ENCODE data around the gene NETO2.
"Not testable (repeated sequence)": the region's sequence is repeated elsewhere in the genome, so short reads cannot be mapped to it uniquely, and the experiment has no call there.

NETO2 gene

GRCh38 chr16:47156680-47157215 lies 13.0 kb upstream of the NETO2 start:
- H3K27ac ChIP-seq (ENCODE audit: insufficient read depth, low read length, poor library complexity, severe bottlenecking) = no peak overlapping the region
- no peak overlapping the region for H3K4me3 ChIP-seq (ENCODE audit: insufficient read depth, low read depth, low read length, poor library complexity, severe bottlenecking)
- no peaks in the 10 kb centered on the region for H3K4me1 ChIP-seq (ENCODE audit: control insufficient read depth, insufficient read depth, low read length, poor library complexity, severe bottlenecking)
- no peak for DNase-seq
- H3K27me3 ChIP-seq (replicated peaks; ENCODE audit: control insufficient read depth, insufficient read depth, low read length, poor library complexity, severe bottlenecking) = no peaks in the 10 kb centered on the region
- H3K36me3 ChIP-seq (ENCODE audit: control insufficient read depth, insufficient read depth, low read length) = peaks cover 16% of the 10 kb centered on the region
- no peaks in the 10 kb centered on the region for H3K9me3 ChIP-seq (ENCODE audit: control insufficient read depth, low read length)

- H3K36me3 ChIP-seq (ENCODE audit: control insufficient read depth, insufficient read depth, low read length) = peaks cover 12% of the 10 kb centered on the region
- H3K4me3 ChIP-seq (ENCODE audit: insufficient read depth, low read depth, low read length, poor library complexity, severe bottlenecking); DNase-seq; H3K27ac ChIP-seq (ENCODE audit: insufficient read depth, low read length, poor library complexity, severe bottlenecking); H3K9me3 ChIP-seq (ENCODE audit: control insufficient read depth, low read length); H3K4me1 ChIP-seq (ENCODE audit: control insufficient read depth, insufficient read depth, low read length, poor library complexity, severe bottlenecking); H3K27me3 ChIP-seq (replicated peaks; ENCODE audit: control insufficient read depth, insufficient read depth, low read length, poor library complexity, severe bottlenecking): not testable (repeated sequence)
Observed at GRCh38 chr16:47152501-47152900, 8.8 kb upstream of the NETO2 start.

- Histone ChIP-seq H3K4me3 (ENCODE audit: insufficient read depth, low read depth, low read length, poor library complexity, severe bottlenecking) (no peak overlapping the region), H3K9me3 (ENCODE audit: control insufficient read depth, low read length) (no peaks in the 10 kb centered on the region), H3K27me3 (replicated peaks; ENCODE audit: control insufficient read depth, insufficient read depth, low read length, poor library complexity, severe bottlenecking) (peaks cover 3% of the 10 kb centered on the region), H3K27ac (ENCODE audit: insufficient read depth, low read length, poor library complexity, severe bottlenecking) (no peak overlapping the region), H3K4me1 (ENCODE audit: control insufficient read depth, insufficient read depth, low read length, poor library complexity, severe bottlenecking) (no peaks in the 10 kb centered on the region), H3K36me3 (ENCODE audit: control insufficient read depth, insufficient read depth, low read length) (peaks cover 9% of the 10 kb centered on the region)
- no peak for DNase-seq
Observed at GRCh38 chr16:47150067-47150466, 6.3 kb upstream of the NETO2 start.

DNA sequence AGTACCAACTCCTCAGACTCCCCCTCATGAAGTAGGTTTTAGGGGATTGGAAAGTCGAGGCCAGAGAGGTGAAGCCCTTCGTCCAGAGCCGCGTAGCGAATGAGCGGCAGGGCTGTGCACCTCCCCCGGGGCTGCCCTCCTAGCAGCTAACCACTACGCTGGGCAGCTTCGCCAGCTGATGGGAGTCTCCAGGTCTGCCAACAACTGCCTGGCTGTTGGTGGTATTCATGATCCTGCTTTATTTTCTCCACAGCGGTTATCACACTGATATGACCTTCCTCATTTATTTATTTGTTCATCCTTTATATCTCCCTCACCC lies 773 bp upstream of the NETO2 start:
- H3K27me3 ChIP-seq (replicated peaks; ENCODE audit: control insufficient read depth, insufficient read depth, low read length, poor library complexity, severe bottlenecking) = peaks cover 5% of the 10 kb centered on the region
- H3K4me3 ChIP-seq (ENCODE audit: insufficient read depth, low read depth, low read length, poor library complexity, severe bottlenecking) = peak overlapping the region; percentile 48
- no peaks in the 10 kb centered on the region for H3K9me3 ChIP-seq (ENCODE audit: control insufficient read depth, low read length)
- peaks cover 13% of the 10 kb centered on the region for H3K4me1 ChIP-seq (ENCODE audit: control insufficient read depth, insufficient read depth, low read length, poor library complexity, severe bottlenecking)
- no peak for DNase-seq
- H3K36me3 ChIP-seq (ENCODE audit: control insufficient read depth, insufficient read depth, low read length) = no peaks in the 10 kb centered on the region
- no peak overlapping the region for H3K27ac ChIP-seq (ENCODE audit: insufficient read depth, low read length, poor library complexity, severe bottlenecking)

GRCh38 chr16:47142821-47143676 lies 696 bp downstream of the NETO2 start:
- peak; percentile 15 to 46 (median 41) for DNase-seq
- Histone ChIP-seq H3K27ac (ENCODE audit: insufficient read depth, low read length, poor library complexity, severe bottlenecking) (no peak overlapping the region), H3K4me1 (ENCODE audit: control insufficient read depth, insufficient read depth, low read length, poor library complexity, severe bottlenecking) (peaks cover 13% of the 10 kb centered on the region), H3K4me3 (ENCODE audit: insufficient read depth, low read depth, low read length, poor library complexity, severe bottlenecking) (peak overlapping the region; percentile 54), H3K9me3 (ENCODE audit: control insufficient read depth, low read length) (no peaks in the 10 kb centered on the region), H3K27me3 (replicated peaks; ENCODE audit: control insufficient read depth, insufficient read depth, low read length, poor library complexity, severe bottlenecking) (peaks cover 5% of the 10 kb centered on the region), H3K36me3 (ENCODE audit: control insufficient read depth, insufficient read depth, low read length) (no peaks in the 10 kb centered on the region)

GRCh38 chr16:47142486-47142820 lies 1.3 kb downstream of the NETO2 start:
- H3K4me3 ChIP-seq (ENCODE audit: insufficient read depth, low read depth, low read length, poor library complexity, severe bottlenecking) = peak overlapping the region; percentile 54
- peaks cover 5% of the 10 kb centered on the region for H3K27me3 ChIP-seq (replicated peaks; ENCODE audit: control insufficient read depth, insufficient read depth, low read length, poor library complexity, severe bottlenecking)
- H3K9me3 ChIP-seq (ENCODE audit: control insufficient read depth, low read length) = no peaks in the 10 kb centered on the region
- H3K4me1 ChIP-seq (ENCODE audit: control insufficient read depth, insufficient read depth, low read length, poor library complexity, severe bottlenecking) = peaks cover 13% of the 10 kb centered on the region
- H3K27ac ChIP-seq (ENCODE audit: insufficient read depth, low read length, poor library complexity, severe bottlenecking) = no peak overlapping the region
- no peak for DNase-seq
- no peaks in the 10 kb centered on the region for H3K36me3 ChIP-seq (ENCODE audit: control insufficient read depth, insufficient read depth, low read length)

DNA sequence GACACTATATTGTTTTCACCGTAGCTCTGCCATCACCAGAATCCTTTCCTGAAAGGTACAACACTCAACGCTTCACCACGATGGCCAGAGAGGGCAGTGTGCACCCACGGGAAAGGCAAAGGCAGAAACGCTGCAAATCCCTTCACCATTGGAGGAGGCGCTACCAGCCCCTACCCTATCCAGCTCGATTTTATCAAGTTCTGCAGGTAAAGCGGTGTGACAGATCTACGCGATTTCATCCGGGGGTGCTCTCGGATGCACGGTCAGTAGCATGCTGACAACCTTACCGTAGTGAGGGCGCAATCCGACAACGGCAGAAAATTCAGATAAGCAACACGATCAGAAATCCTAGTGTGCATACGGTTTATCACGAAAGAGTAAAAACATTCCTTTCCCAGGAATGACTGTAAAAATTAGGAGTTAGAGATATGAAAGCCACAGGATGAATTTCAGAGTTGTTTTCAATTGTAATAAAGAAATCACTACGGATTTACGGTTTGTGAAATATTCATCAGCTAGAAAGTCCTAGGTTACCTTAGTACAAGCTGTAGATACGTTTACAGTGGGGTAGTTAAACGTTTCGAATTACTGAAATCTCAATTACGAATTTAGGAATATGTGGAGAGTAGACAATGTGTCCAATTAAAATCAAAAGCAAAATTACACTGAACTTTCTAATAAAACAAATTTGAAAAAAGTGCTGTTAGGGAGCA lies 1.8 kb downstream of the NETO2 start:
- Histone ChIP-seq H3K27ac (ENCODE audit: insufficient read depth, low read length, poor library complexity, severe bottlenecking) (no peak overlapping the region), H3K36me3 (ENCODE audit: control insufficient read depth, insufficient read depth, low read length) (no peaks in the 10 kb centered on the region), H3K4me3 (ENCODE audit: insufficient read depth, low read depth, low read length, poor library complexity, severe bottlenecking) (peak overlapping the region; percentile 54), H3K4me1 (ENCODE audit: control insufficient read depth, insufficient read depth, low read length, poor library complexity, severe bottlenecking) (peaks cover 13% of the 10 kb centered on the region), H3K9me3 (ENCODE audit: control insufficient read depth, low read length) (no peaks in the 10 kb centered on the region), H3K27me3 (replicated peaks; ENCODE audit: control insufficient read depth, insufficient read depth, low read length, poor library complexity, severe bottlenecking) (peaks cover 5% of the 10 kb centered on the region)
- DNase-seq = peak; percentile 64 to 73 (median 73)

GRCh38 chr16:47140686-47141085 lies 3.1 kb downstream of the NETO2 start:
- H3K27ac ChIP-seq (ENCODE audit: insufficient read depth, low read length, poor library complexity, severe bottlenecking) = no peak overlapping the region
- no peak for DNase-seq

GRCh38 chr16:47139561-47140185 lies 4.1 kb downstream of the NETO2 start:
- Histone ChIP-seq H3K27ac (ENCODE audit: insufficient read depth, low read length, poor library complexity, severe bottlenecking) (no peak overlapping the region), H3K36me3 (ENCODE audit: control insufficient read depth, insufficient read depth, low read length) (no peaks in the 10 kb centered on the region), H3K9me3 (ENCODE audit: control insufficient read depth, low read length) (no peaks in the 10 kb centered on the region), H3K4me1 (ENCODE audit: control insufficient read depth, insufficient read depth, low read length, poor library complexity, severe bottlenecking) (peaks cover 13% of the 10 kb centered on the region), H3K27me3 (replicated peaks; ENCODE audit: control insufficient read depth, insufficient read depth, low read length, poor library complexity, severe bottlenecking) (no peaks in the 10 kb centered on the region), H3K4me3 (ENCODE audit: insufficient read depth, low read depth, low read length, poor library complexity, severe bottlenecking) (no peak overlapping the region)
- DNase-seq = no peak

More at GRCh38 chr16:47140686-47141085, 3.1 kb downstream of the NETO2 start:
- no peaks in the 10 kb centered on the region for H3K9me3 ChIP-seq (ENCODE audit: control insufficient read depth, low read length)
- H3K36me3 ChIP-seq (ENCODE audit: control insufficient read depth, insufficient read depth, low read length) = no peaks in the 10 kb centered on the region
- no peak overlapping the region for H3K4me3 ChIP-seq (ENCODE audit: insufficient read depth, low read depth, low read length, poor library complexity, severe bottlenecking)
- peaks cover 13% of the 10 kb centered on the region for H3K4me1 ChIP-seq (ENCODE audit: control insufficient read depth, insufficient read depth, low read length, poor library complexity, severe bottlenecking)
- H3K27me3 ChIP-seq (replicated peaks; ENCODE audit: control insufficient read depth, insufficient read depth, low read length, poor library complexity, severe bottlenecking) = peaks cover 5% of the 10 kb centered on the region

- not testable (repeated sequence) for H3K4me3 ChIP-seq (ENCODE audit: insufficient read depth, low read depth, low read length, poor library complexity, severe bottlenecking); DNase-seq; H3K27me3 ChIP-seq (replicated peaks; ENCODE audit: control insufficient read depth, insufficient read depth, low read length, poor library complexity, severe bottlenecking); H3K4me1 ChIP-seq (ENCODE audit: control insufficient read depth, insufficient read depth, low read length, poor library complexity, severe bottlenecking); H3K9me3 ChIP-seq (ENCODE audit: control insufficient read depth, low read length); H3K27ac ChIP-seq (ENCODE audit: insufficient read depth, low read length, poor library complexity, severe bottlenecking); H3K36me3 ChIP-seq (ENCODE audit: control insufficient read depth, insufficient read depth, low read length)
Observed at GRCh38 chr16:47137925-47138324, 5.8 kb downstream of the NETO2 start.

Measured in effector memory CD4-positive, alpha-beta T cell (primary cell).